HepG2 (cell line): Measurements from ENCODE around the gene ROMO1. TPM values are rescaled to one million over a fixed set of nuclear protein-coding genes. Genes with fewer than 3 reads are reported as not detected.

Experiments
- ARNT ChIP-seq: fragments of 450-650 bp; IDR thresholded peaks from 2 replicates; pipeline ENCODE4 v1.6.1; 2017
- CREBL2 ChIP-seq: sonication (generic); formaldehyde crosslinking; IDR thresholded peaks from 2 replicates; pipeline ENCODE4 v1.8.1; 2023; ENCODE audit warnings: missing genetic modification reagents, mild to moderate bottlenecking, borderline replicate concordance
- EED ChIP-seq: sonication (generic); formaldehyde crosslinking; IDR thresholded peaks from 2 replicates; pipeline ENCODE4 v1.5.0; 2020; ENCODE audit warnings: mild to moderate bottlenecking, missing genetic modification reagents
- HCFC1 ChIP-seq: fragments of 150-350 bp; IDR thresholded peaks from 2 replicates; pipeline ENCODE4 v1.6.1; 2014; ENCODE audit warnings: low read depth, low read length
- KIAA2018 ChIP-seq: sonication (generic); formaldehyde crosslinking; IDR thresholded peaks from 2 replicates; pipeline ENCODE4 v1.5.0; 2020; ENCODE audit warnings: mild to moderate bottlenecking, missing genetic modification reagents, borderline replicate concordance
- KLF6 ChIP-seq: IDR thresholded peaks from 2 replicates; pipeline ENCODE4 v1.8.0; 2016; ENCODE audit warnings: missing biosample characterization, missing genetic modification reagents
- MLLT10 ChIP-seq: sonication (generic); formaldehyde crosslinking; IDR thresholded peaks from 2 replicates; pipeline ENCODE4 v1.4.0; 2020; ENCODE audit warnings: missing genetic modification reagents
- YY1 ChIP-seq: IDR thresholded peaks from 2 replicates; pipeline ENCODE4 v1.6.1; 2011; ENCODE audit warnings: low read length, low read depth, moderate library complexity, mild to moderate bottlenecking; ENCODE audit not compliant: insufficient read depth, insufficient replicate concordance
- ZMYM3 ChIP-seq: sonication (generic); formaldehyde crosslinking; IDR thresholded peaks from 2 replicates; pipeline ENCODE4 v1.5.1; 2020; ENCODE audit warnings: mild to moderate bottlenecking, missing genetic modification reagents
- ZNF503 ChIP-seq: sonication (generic); formaldehyde crosslinking; IDR thresholded peaks from 2 replicates; pipeline ENCODE4 v1.4.0; 2020; ENCODE audit warnings: missing genetic modification reagents
- ZNF772 ChIP-seq: sonication (generic); formaldehyde crosslinking; IDR thresholded peaks from 2 replicates; pipeline ENCODE4 v1.5.0; 2020; ENCODE audit warnings: mild to moderate bottlenecking, missing genetic modification reagents
- ZNF790 ChIP-seq: sonication (generic); formaldehyde crosslinking; IDR thresholded peaks from 2 replicates; pipeline ENCODE4 v1.8.0; 2022; ENCODE audit warnings: missing genetic modification reagents, mild to moderate bottlenecking, borderline replicate concordance
- polyA plus RNA-seq, 8 experiments: library from polyadenylated mRNA; depleted of rRNA in 3 of 8; stranded (reverse) in 7 of 8; unstranded in 1 of 8; fragments of >200 nt; fragmentation: Illumina TruSeq in 4 of 8; extraction: Trizol in 4 of 8; gene quantifications; 2 replicates each; pipeline versions ENCODE4 v1.2.1 to v1.2.3, GENCODE V29; 2011 to 2016; ENCODE audit warnings: low read depth in 4 of 8, missing spikeins in 1 of 8, mixed read lengths in 1 of 8; ENCODE audit not compliant: insufficient read depth in 1 of 8
- total RNA-seq, 5 experiments: library from RNA; depleted of rRNA; stranded (reverse); fragments of >200 nt; fragmentation: Illumina TruSeq; extraction: Trizol; gene quantifications; 2 replicates each; pipeline ENCODE4 v1.2.3, GENCODE V29; 2016; ENCODE audit warnings: low read depth in 1 of 5
- TF ChIP-seq, protein P1 (sequence below): sonication (generic); formaldehyde crosslinking; IDR thresholded peaks from 2 replicates; pipeline ENCODE4 v1.5.0; 2020; ENCODE audit warnings: mild to moderate bottlenecking, missing genetic modification reagents

Gene ROMO1
- total and polyA plus RNA-seq, 2 of the 13 experiments (the other 11 are each of a cell fraction or from before 2014, with no cell fraction given) = 636 to 755 TPM

GRCh38 chr20:35743693-35744491 is 44.7 kb downstream of the ROMO1 start (continued):
- TF ChIP-seq MLLT10 (CRISPR knock-in tag) = no peak
- TF ChIP-seq KLF6 (CRISPR knock-in tag) = no peak
- TF ChIP-seq ARNT = no peak
- no peak for TF ChIP-seq CREBL2
- TF ChIP-seq, protein P1, sequence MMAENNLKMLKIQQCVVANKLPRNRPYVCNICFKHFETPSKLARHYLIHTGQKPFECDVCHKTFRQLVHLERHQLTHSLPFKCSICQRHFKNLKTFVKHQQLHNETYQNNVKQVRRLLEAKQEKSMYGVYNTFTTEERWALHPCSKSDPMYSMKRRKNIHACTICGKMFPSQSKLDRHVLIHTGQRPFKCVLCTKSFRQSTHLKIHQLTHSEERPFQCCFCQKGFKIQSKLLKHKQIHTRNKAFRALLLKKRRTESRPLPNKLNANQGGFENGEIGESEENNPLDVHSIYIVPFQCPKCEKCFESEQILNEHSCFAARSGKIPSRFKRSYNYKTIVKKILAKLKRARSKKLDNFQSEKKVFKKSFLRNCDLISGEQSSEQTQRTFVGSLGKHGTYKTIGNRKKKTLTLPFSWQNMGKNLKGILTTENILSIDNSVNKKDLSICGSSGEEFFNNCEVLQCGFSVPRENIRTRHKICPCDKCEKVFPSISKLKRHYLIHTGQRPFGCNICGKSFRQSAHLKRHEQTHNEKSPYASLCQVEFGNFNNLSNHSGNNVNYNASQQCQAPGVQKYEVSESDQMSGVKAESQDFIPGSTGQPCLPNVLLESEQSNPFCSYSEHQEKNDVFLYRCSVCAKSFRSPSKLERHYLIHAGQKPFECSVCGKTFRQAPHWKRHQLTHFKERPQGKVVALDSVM = peak; percentile 89
- no peak for TF ChIP-seq ZNF790 (CRISPR knock-in tag)
- no peak for TF ChIP-seq KIAA2018 (CRISPR knock-in tag)
- peak; percentile 67; the same call in 1 of the 2 replicates for TF ChIP-seq ZMYM3
- no peak for TF ChIP-seq ZNF772
- TF ChIP-seq EED (CRISPR knock-in tag) = no peak
- TF ChIP-seq HCFC1 = no peak
- TF ChIP-seq YY1 = peak; percentile 62
- no peak for TF ChIP-seq ZNF503 (CRISPR knock-in tag)
